Fibroblast of lung (primary cell): ENCODE results near the gene RANBP1. TPM values are rescaled to one million over a fixed set of nuclear protein-coding genes. Genes with fewer than 3 reads are reported as not detected.

ENCODE experiments used
- DNase-seq, 2 donors: peaks; one replicate each; pipeline versions ENCODE4 v3.0.0 to v3.0.0-alpha.2; 2010; ENCODE audit warnings: low read depth in 2 of 2
- H2AFZ ChIP-seq: 2 replicates; pipeline ENCODE4 v1.5.1; 2012; ENCODE audit warnings: low read length, control low read depth, inconsistent platforms
- H3K27ac ChIP-seq: 2 replicates; pipeline ENCODE4 v1.5.1; 2011; ENCODE audit warnings: low read length, control low read depth; ENCODE audit not compliant: insufficient read depth
- H3K27me3 ChIP-seq: 2 replicates; pipeline ENCODE4 v1.5.1; 2011; ENCODE audit warnings: mild to moderate bottlenecking, low read length; ENCODE audit not compliant: control insufficient read depth, insufficient read depth
- H3K36me3 ChIP-seq: 2 replicates; pipeline ENCODE4 v1.5.1; 2011; ENCODE audit warnings: low read length; ENCODE audit not compliant: control insufficient read depth, insufficient read depth
- H3K4me1 ChIP-seq: 2 replicates; pipeline ENCODE4 v1.5.1; 2011; ENCODE audit warnings: low read length; ENCODE audit not compliant: control insufficient read depth, insufficient read depth; ENCODE audit errors: extremely low read depth
- H3K4me2 ChIP-seq: 2 replicates; pipeline ENCODE4 v1.5.1; 2011; ENCODE audit warnings: low read length, control low read depth; ENCODE audit not compliant: insufficient read depth; ENCODE audit errors: extremely low read depth
- H3K4me3 ChIP-seq, 4 experiments: fragments of 200-600 bp in 1 of 4; sonication (generic) in 1 of 4; replicated peaks in 1 of 4; 2 replicates each; pipeline ENCODE4 v1.5.1; 2011 to 2016; ENCODE audit warnings: low read length in 4 of 4, low read depth in 3 of 4, mild to moderate bottlenecking in 3 of 4, control low read depth in 2 of 4, inconsistent platforms in 1 of 4, mixed read lengths in 1 of 4; ENCODE audit not compliant: insufficient read depth in 1 of 4; ENCODE audit errors: control extremely low read depth in 1 of 4
- H3K79me2 ChIP-seq: 2 replicates; pipeline ENCODE4 v1.5.1; 2012; ENCODE audit warnings: mild to moderate bottlenecking, low read length, inconsistent platforms; ENCODE audit not compliant: control insufficient read depth, insufficient read depth
- H3K9ac ChIP-seq: 2 replicates; pipeline ENCODE4 v1.5.1; 2011; ENCODE audit warnings: mild to moderate bottlenecking, low read length, control low read depth; ENCODE audit not compliant: insufficient read depth
- H3K9me3 ChIP-seq: 2 replicates; pipeline ENCODE4 v1.5.1; 2012; ENCODE audit warnings: low read depth, low read length; ENCODE audit not compliant: control insufficient read depth, insufficient read depth
- H4K20me1 ChIP-seq: 2 replicates; pipeline ENCODE4 v1.5.1; 2011; ENCODE audit warnings: low read length; ENCODE audit not compliant: control insufficient read depth, insufficient read depth; ENCODE audit errors: extremely low read depth
- EZH2 ChIP-seq: IDR thresholded peaks from 2 replicates; pipeline ENCODE4 v1.5.1; 2012; ENCODE audit warnings: low read length, control low read depth, mild to moderate bottlenecking; ENCODE audit errors: missing control alignments
- polyA plus RNA-seq, 2 donors: library from polyadenylated mRNA; depleted of rRNA in 1 of 2; stranded (reverse) in 1 of 2; unstranded in 1 of 2; fragments of >200 nt; gene quantifications; 2 replicates each; pipeline ENCODE4 v1.2.1, GENCODE V29; 2011 to 2012; ENCODE audit warnings: missing spikeins in 1 of 2
- total RNA-seq: library from RNA; depleted of rRNA; stranded (reverse); fragments of >200 nt; gene quantifications from 2 replicates; pipeline ENCODE4 v1.2.1, GENCODE V29; 2014
- TF ChIP-seq, protein P1 (sequence below), 2 donors: IDR thresholded peaks in 1 of 2; conservative IDR thresholded peaks in 1 of 2; 1 replicate in 1 of 2; 2 replicates in 1 of 2; pipeline ENCODE4 v1.5.1; 2011 to 2012; ENCODE audit warnings: low read length in 2 of 2, control low read depth in 1 of 2, inconsistent platforms in 1 of 2, low read depth in 1 of 2, mild to moderate bottlenecking in 1 of 2

Gene RANBP1
- total and polyA plus RNA-seq, 2 donors (not counting 1 experiment from before 2014, with no cell fraction given), result 88.5 to 178 TPM

DNA sequence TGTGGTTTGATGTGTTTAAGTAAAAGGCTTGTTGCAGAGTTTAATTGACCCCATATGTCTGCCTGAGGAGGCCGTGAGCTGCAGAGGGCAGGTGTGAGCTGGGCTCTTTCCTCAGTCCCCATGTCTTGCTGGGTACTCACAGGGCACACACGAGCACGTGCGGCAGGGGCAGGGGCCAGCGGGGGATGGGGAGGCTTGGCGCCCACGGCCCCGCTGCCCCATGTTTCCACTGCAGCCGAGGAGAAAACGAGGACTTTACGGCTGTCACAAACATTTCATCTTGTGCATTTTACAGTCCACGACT is 59.6 kb downstream of the RANBP1 start:
- no peaks in the 10 kb centered on the region for H3K9me3 ChIP-seq
- H4K20me1 ChIP-seq, result no peaks in the 10 kb centered on the region
- peak in 1 of 2 donors; percentile 16 for DNase-seq
- H3K27ac ChIP-seq, result no peak overlapping the region
- no peak overlapping the region for H3K9ac ChIP-seq
- no peak overlapping the region for H3K4me3 ChIP-seq
- no peaks in the 10 kb centered on the region for H3K4me1 ChIP-seq
- H3K79me2 ChIP-seq, result no peaks in the 10 kb centered on the region
- H2AFZ ChIP-seq, result no peak overlapping the region
- H3K4me2 ChIP-seq, result no peak overlapping the region
- H3K36me3 ChIP-seq, result no peaks in the 10 kb centered on the region
- H3K27me3 ChIP-seq, result no peaks in the 10 kb centered on the region
- TF ChIP-seq EZH2, result no peak
- TF ChIP-seq, protein P1, sequence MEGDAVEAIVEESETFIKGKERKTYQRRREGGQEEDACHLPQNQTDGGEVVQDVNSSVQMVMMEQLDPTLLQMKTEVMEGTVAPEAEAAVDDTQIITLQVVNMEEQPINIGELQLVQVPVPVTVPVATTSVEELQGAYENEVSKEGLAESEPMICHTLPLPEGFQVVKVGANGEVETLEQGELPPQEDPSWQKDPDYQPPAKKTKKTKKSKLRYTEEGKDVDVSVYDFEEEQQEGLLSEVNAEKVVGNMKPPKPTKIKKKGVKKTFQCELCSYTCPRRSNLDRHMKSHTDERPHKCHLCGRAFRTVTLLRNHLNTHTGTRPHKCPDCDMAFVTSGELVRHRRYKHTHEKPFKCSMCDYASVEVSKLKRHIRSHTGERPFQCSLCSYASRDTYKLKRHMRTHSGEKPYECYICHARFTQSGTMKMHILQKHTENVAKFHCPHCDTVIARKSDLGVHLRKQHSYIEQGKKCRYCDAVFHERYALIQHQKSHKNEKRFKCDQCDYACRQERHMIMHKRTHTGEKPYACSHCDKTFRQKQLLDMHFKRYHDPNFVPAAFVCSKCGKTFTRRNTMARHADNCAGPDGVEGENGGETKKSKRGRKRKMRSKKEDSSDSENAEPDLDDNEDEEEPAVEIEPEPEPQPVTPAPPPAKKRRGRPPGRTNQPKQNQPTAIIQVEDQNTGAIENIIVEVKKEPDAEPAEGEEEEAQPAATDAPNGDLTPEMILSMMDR (conservative IDR thresholded peaks at IDR 0.05 in 1 of 2, IDR thresholded peaks at IDR 0.05 in 1 of 2; ENCODE audit: low read depth in 1 of 2, low read length in 2 of 2), result no peak

DNA sequence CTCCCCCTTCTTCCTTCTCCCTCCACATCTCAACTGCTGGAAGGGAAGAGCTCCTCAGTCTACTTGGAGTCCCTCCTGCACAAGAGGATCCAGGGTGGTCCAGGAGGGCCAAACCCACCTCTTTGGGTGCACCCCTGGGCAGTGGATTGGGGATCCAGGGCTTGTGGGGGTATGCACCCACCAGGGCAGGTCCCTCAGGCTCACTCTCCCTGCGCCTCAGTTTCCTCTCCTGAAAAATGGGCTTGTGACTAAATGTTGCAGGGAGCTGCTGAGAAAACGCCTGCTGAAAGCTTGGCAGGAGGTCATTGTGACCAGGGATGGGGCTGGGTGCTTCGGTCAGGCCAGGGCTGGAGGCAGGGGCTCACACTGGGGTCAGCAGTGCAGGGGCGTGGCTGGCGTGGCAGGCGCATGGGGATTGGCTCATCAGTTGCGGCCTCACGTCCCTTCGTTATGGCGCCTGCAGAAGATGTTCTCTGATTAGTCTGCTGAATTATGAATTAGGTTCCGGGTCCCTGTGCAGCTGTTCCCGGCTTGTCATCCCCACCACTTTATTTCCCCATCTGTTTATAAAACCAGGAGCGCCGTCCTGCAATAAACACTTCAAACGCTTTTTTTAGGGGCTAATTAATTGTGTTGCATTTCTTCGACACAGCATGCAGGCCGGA is 60.6 kb downstream of the RANBP1 start:
- TF ChIP-seq EZH2, result no peak
- TF ChIP-seq, protein P1 (conservative IDR thresholded peaks at IDR 0.05 in 1 of 2, IDR thresholded peaks at IDR 0.05 in 1 of 2; ENCODE audit: low read depth in 1 of 2, low read length in 2 of 2), result no peak
- Histone ChIP-seq H3K9ac (no peak overlapping the region), H3K27ac (no peak overlapping the region)

More for the DNA sequence above, 60.6 kb downstream of the RANBP1 start:
- Histone ChIP-seq H3K9me3 (no peaks in the 10 kb centered on the region), H3K79me2 (no peaks in the 10 kb centered on the region), H3K4me3 (no peak overlapping the region), H3K4me1 (no peaks in the 10 kb centered on the region), H3K27me3 (no peaks in the 10 kb centered on the region), H4K20me1 (no peaks in the 10 kb centered on the region), H2AFZ (no peak overlapping the region), H3K36me3 (no peaks in the 10 kb centered on the region), H3K4me2 (no peak overlapping the region)
- no peak for DNase-seq

Other genes with a start within 250 kb of the RANBP1 start
- gene COMT, start 174.3 kb upstream of the RANBP1 start, total RNA-seq, result 192 and 305 TPM in 2 replicates
- 150 and 208 TPM in 2 replicates for gene COMT, start 174.3 kb upstream of the RANBP1 start, polyA plus RNA-seq
- gene TXNRD2, start 174.3 kb upstream of the RANBP1 start, total RNA-seq, result 18.2 and 30.7 TPM in 2 replicates
- 13.2 and 19.7 TPM in 2 replicates for gene TXNRD2, start 174.3 kb upstream of the RANBP1 start, polyA plus RNA-seq
- 13.9 and 15.7 TPM in 2 replicates for gene ARVCF, start 99.3 kb upstream of the RANBP1 start, total RNA-seq
- gene ARVCF, start 99.3 kb upstream of the RANBP1 start, polyA plus RNA-seq, result 2.0 and 2.6 TPM in 2 replicates
- gene TANGO2, start 95.0 kb upstream of the RANBP1 start, total RNA-seq, result 33.4 and 52.8 TPM in 2 replicates
- 28.3 and 41.3 TPM in 2 replicates for gene TANGO2, start 95.0 kb upstream of the RANBP1 start, polyA plus RNA-seq
- 21.3 and 26.2 TPM in 2 replicates for gene DGCR8, start 35.9 kb upstream of the RANBP1 start, total RNA-seq
- gene DGCR8, start 35.9 kb upstream of the RANBP1 start, polyA plus RNA-seq, result 18.8 and 21.6 TPM in 2 replicates
- 38.8 and 52.2 TPM in 2 replicates for gene TRMT2A, start 1.1 kb downstream of the RANBP1 start, total RNA-seq
- gene TRMT2A, start 1.1 kb downstream of the RANBP1 start, polyA plus RNA-seq, result 12.9 and 13.5 TPM in 2 replicates
- 2.8 and 6.6 TPM in 2 replicates for gene ZDHHC8, start 15.7 kb downstream of the RANBP1 start, total RNA-seq
- 26.2 and 31.3 TPM in 2 replicates for gene ZDHHC8, start 15.7 kb downstream of the RANBP1 start, polyA plus RNA-seq
- 0.33 TPM in 1 of 2 replicates, not detected in the other for gene CCDC188, start 35.0 kb downstream of the RANBP1 start, total RNA-seq
- gene CCDC188, start 35.0 kb downstream of the RANBP1 start, polyA plus RNA-seq, result 0.37 and 0.59 TPM in 2 replicates
- 0.26 and 0.99 TPM in 2 replicates for gene RTN4R, start 152.2 kb downstream of the RANBP1 start, total RNA-seq
- 0.33 and 2.0 TPM in 2 replicates for gene RTN4R, start 152.2 kb downstream of the RANBP1 start, polyA plus RNA-seq
- 51.1 and 53.2 TPM in 2 replicates for gene DGCR6L, start 204.0 kb downstream of the RANBP1 start, total RNA-seq
- gene DGCR6L, start 204.0 kb downstream of the RANBP1 start, polyA plus RNA-seq, result 26.2 and 42.7 TPM in 2 replicates